Stimulated activated CD8-positive, alpha-beta memory T cell treated with anti-CD3 and anti-CD28 coated beads, Interleukin-4, amount 100 ng/mL, for 4 hours (primary cell): Measurements from ENCODE around the gene CD200.
"Not testable (repeated sequence)": the region's sequence is repeated elsewhere in the genome, so short reads cannot be mapped to it uniquely, and the experiment has no call there.

ENCODE experiments used
- DNase-seq, 2 donors: peaks; one replicate each; pipeline ENCODE4 v3.0.0-alpha.2; 2020; ENCODE audit warnings: low read depth in 2 of 2, low spot score in 1 of 2

CD200 gene

GRCh38 chr3:112384769-112385168 lies 51.8 kb downstream of the CD200 start:
- no peak for DNase-seq

DNA sequence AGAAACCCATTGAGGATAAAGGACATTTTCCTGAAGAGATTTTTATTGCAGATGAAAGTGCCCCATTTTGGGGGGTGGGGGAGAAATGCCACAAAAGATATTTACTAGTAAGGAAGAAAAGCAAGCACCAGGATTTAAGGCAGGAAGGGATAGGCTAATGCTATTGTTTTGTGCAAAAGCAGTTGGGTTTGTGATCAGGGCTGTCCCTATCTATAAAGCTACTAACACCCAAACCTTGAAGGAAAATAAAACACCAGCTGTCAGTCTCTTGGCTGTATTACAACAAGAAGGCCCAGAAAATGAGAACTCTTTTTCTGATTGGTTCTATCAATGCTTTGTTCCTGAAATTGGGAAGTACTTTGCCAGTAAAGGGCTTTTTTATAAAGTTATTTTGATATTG lies 56.0 kb downstream of the CD200 start:
- no peak for DNase-seq

GRCh38 chr3:112389961-112390360 lies 57.0 kb downstream of the CD200 start:
- no peak for DNase-seq

DNA sequence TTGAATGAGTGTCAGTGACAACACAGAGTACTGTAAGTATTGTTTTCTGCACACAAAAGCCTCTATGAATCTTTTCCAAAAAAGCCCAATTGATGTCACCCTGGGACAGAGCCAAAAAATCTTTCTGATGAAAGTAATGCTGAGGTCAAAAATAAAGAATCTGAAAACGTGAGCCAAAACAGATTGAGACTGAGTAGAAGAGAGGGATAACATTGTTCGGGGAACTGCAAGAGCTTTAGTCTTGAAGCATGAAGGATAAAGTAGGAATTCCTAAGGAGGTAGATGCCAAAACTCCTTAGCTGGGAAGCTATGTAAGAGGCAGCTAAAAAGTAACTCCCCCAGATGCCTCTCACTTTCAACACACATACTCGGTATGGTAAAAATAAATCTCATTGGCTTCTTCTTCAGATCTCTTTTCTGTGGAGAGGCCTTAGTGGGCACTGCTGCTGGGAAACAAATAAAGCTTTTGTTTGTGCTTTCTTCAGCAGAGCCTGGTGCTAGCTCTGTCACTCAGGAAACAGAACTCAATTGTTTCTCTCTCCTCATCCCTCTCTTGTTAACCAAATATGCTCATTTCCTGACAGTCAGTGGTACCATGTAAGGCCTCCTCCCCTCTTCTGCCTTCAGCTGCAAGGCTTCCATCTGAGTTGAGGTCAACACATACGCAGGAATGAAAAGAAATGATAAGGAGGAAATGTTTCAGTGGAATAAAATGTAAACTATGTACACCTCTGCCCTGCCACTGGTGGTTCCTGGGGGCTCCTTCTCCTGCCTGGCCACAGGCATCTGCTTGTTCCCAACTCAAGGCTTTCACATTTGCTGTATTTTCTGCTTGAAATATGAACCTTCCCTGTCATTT lies 58.1 kb downstream of the CD200 start:
- DNase-seq, result no peak

- DNase-seq, result no peak
Measured at GRCh38 chr3:112391648-112392047, 58.7 kb downstream of the CD200 start.

DNA sequence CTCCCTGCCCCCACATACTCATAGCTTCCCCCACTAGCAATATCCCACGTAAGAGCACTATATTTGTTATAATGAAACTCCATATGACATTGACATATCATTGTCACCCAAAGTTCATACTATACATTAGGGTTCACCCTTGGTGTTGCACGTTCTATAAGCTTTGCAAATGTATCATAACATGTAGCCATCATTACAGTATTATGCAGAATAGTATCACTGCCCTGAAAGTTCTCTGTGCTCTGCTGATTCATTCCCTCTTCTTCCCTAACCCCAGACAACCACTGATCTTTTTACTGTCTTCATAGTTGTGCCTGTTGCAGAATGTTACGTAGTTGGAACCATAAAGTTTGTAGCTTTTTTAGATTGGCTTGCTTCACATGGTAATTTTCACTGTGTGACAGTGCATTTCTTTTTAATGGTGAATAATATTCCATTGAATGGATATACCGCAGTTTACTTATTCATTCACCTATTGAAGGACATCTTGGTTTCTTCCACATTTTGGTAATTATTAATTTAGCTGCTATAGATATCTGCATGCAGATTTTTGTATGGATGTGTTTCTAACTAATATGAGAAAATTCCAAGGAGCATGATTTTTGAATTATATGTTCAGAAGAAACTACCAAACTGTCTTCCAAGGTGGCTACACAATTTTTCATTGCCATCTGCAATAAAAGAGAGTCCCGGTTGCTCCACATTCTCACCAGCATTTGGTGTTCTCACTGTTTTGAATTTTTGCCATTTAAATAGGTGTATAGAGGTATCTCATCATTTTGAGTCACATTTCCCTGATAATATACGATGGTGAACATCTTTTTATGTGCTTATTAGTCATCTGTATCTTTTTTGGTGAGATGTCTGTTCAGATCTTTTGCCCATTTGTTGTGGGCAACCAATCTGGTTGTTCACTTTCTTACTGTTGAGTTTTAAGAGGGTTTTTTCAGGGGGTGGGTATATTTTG lies 59.7 kb downstream of the CD200 start:
- no peak for DNase-seq

- no peak for DNase-seq
Measured at GRCh38 chr3:112393360-112393728, 60.4 kb downstream of the CD200 start.

- DNase-seq, result no peak
Measured at GRCh38 chr3:112394003-112394640, 61.2 kb downstream of the CD200 start.

DNA sequence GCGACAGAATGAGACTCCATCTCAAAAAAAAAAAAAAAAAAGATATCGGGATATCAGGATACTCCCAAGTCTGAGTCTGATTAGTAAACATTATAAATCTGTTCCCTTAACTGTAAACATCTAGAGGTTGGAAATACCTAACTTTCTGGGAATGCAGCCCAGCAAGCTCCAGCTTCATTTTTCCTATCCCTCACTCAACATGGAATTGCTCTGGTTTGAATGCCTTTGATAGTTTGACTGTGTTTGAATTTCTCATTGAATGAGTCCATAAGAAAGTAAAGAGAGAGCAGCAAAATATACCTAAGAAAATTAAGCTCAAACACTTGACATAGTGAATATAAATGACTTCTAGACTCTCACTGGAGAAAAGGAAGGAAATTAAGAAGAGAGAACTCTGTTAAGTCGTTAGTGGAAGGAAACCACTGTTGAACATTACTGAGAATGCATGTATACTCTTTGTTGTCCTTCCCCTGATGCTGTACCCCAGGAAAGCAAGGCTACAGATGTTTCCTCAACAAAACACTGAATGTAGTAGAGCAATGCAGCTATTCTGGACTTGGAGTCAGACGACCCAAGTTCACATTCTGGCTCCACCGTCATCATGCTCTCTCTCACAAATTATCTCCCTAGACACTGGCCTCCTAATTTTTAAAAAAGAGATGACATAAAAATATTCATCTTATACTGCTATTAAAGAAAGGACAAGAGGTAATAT lies 62.4 kb downstream of the CD200 start:
- DNase-seq, result no peak

- DNase-seq, result no peak
Measured at GRCh38 chr3:112395896-112396290, 62.9 kb downstream of the CD200 start.

DNA sequence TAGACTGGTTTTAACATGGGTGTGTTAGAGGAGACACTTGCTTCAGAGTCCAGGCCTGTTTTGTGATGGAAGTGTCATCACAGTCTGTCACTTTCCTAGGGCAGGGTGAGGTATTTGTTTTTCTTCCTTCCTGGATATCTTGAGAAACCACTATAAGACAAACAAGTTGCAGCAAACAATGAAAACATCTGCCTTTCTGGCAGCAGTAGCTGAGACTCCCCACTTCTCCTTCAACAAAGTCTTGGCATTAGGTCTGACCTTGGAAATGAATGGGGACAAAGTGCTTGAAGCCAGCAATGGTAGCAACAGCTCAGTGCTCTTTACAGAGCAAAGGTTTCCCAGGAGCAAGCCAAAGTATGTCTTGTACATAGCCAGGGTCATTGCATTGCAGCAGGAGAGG lies 64.6 kb downstream of the CD200 start:
- no peak for DNase-seq

DNA sequence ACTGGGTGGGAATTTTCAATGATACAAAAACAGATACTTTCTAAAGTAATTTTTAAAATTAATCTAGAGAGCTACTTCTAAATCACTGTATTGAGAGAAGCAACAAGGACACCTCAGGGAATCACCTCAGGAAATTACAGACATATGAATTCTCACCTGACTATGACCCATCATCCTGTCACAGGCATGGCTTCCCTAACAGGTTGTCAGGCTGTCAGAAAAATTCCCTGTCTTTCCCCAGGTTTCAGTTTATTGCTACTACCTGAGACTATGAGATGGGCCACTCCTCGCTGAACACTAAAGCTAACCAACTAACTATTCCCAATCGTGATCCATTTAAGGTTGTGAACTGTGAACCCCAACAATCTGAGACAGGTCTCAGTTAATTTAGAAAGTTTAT lies 66.1 kb downstream of the CD200 start:
- DNase-seq, result no peak

DNA sequence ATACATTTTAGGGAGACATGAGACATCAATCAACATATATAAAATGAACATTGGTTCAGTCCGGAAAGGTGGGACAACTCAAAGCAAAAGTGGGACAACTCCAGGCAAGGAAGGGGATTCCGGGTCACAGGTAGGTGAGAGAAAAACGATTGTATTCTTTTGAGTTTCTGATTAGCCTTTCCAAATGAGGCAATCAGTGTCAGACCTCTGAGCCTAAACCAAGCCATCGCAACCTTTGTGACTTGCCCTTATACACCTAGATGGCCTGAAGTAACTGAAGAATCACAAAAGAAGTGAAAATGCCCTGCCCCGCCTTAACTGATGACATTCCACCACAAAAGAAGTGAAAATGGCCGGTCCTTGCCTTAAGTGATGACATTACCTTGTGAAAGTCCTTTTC lies 66.6 kb downstream of the CD200 start:
- DNase-seq, result not testable (repeated sequence)

DNA sequence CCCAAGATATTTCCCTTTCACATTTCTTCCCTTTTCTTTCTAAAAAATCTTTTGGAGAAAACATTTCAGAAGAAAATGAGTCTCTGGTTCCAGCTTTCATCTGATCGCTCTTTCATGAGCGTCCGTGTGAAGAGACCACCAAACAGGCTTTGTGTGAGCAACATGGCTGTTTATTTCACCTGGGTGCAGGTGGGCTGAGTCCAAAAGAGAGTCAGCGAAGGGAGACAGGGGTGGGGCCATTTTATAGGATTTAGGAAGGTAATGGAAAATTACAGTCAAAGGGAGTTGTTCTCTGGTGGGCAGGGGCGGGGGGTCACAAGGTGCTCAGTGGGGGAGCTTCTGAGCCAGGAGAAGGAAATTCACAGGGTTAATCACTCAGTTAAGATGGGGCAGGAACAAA lies 67.4 kb downstream of the CD200 start:
- DNase-seq, result not testable (repeated sequence)

- DNase-seq, result no peak
Measured at GRCh38 chr3:112401617-112402016, 68.7 kb downstream of the CD200 start.

GRCh38 chr3:112403103-112403502 lies 70.1 kb downstream of the CD200 start:
- DNase-seq, result no peak

- DNase-seq, result not testable (repeated sequence)
Measured at GRCh38 chr3:112404924-112405549, 72.1 kb downstream of the CD200 start.

DNA sequence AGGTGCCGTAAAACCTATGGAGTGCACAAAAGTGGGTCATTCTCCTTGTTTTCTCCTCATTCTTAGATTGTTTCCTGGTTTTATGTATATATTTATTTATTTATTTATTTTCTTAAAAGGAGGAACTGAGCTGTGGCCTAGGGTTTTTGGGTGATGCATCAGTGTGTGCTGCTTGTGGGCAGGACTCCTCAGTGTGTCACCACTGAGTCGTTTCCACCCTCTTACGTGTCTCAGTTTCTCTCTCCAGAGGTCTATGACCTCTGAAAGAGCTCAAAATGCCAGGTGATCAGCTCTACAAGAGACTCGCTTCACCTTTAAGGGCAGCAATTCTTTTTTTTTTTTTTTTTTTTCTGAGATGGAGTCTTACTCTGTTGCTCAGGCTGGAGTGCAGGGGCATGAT lies 72.9 kb downstream of the CD200 start:
- no peak for DNase-seq

- DNase-seq, result no peak
Measured at GRCh38 chr3:112407214-112407887, 74.4 kb downstream of the CD200 start.
